ENCODE results near the gene YES1. TPM values are rescaled to one million over a fixed set of nuclear protein-coding genes. Genes with fewer than 3 reads are reported as not detected.
"Not testable (repeated sequence)": the region's sequence is repeated elsewhere in the genome, so short reads cannot be mapped to it uniquely, and the experiment has no call there.

YES1 gene
- total RNA-seq, 2 donors from 2014 or later, result 56.3 to 83.4 TPM

GRCh38 chr18:813172-814071 is 1.4 kb upstream of the YES1 start:
- H3K27ac ChIP-seq, result peak overlapping the region; percentile 90
- TF ChIP-seq, protein P1, sequence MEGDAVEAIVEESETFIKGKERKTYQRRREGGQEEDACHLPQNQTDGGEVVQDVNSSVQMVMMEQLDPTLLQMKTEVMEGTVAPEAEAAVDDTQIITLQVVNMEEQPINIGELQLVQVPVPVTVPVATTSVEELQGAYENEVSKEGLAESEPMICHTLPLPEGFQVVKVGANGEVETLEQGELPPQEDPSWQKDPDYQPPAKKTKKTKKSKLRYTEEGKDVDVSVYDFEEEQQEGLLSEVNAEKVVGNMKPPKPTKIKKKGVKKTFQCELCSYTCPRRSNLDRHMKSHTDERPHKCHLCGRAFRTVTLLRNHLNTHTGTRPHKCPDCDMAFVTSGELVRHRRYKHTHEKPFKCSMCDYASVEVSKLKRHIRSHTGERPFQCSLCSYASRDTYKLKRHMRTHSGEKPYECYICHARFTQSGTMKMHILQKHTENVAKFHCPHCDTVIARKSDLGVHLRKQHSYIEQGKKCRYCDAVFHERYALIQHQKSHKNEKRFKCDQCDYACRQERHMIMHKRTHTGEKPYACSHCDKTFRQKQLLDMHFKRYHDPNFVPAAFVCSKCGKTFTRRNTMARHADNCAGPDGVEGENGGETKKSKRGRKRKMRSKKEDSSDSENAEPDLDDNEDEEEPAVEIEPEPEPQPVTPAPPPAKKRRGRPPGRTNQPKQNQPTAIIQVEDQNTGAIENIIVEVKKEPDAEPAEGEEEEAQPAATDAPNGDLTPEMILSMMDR (IDR thresholded peaks at IDR 0.05), result no peak
- no peaks in the 10 kb centered on the region for H3K27me3 ChIP-seq
- no peaks in the 10 kb centered on the region for H3K36me3 ChIP-seq
- intact Hi-C loops (cut with DNase I), result no loop called here
- DNase-seq, result no peak
- H3K9ac ChIP-seq (ENCODE audit: low read depth in 2 of 2, low read length in 2 of 2), result peak overlapping the region; percentile 85 to 95
- peak overlapping the region; percentile 88 for H3K4me3 ChIP-seq
- no peaks in the 10 kb centered on the region for H3K9me3 ChIP-seq
- no peaks in the 10 kb centered on the region for H3K4me1 ChIP-seq

- TF ChIP-seq, protein P1 (IDR thresholded peaks at IDR 0.05), result no peak
- intact Hi-C loops (cut with DNase I), result no loop called here
- Histone ChIP-seq H3K4me1 (no peaks in the 10 kb centered on the region), H3K36me3 (no peaks in the 10 kb centered on the region), H3K9me3 (no peaks in the 10 kb centered on the region), H3K27me3 (no peaks in the 10 kb centered on the region), H3K27ac (peak overlapping the region; percentile 90), H3K4me3 (peak overlapping the region; percentile 88), H3K9ac (ENCODE audit: low read depth in 2 of 2, low read length in 2 of 2) (peak overlapping the region; percentile 85 to 95)
- peak; percentile 82 for DNase-seq
Observed at GRCh38 chr18:812376-813171, 532 bp upstream of the YES1 start.

GRCh38 chr18:811182-811891 is 705 bp downstream of the YES1 start:
- H3K27me3 ChIP-seq, result no peaks in the 10 kb centered on the region
- TF ChIP-seq, protein P1 (IDR thresholded peaks at IDR 0.05), result no peak
- DNase-seq, result peak; percentile 65
- H3K4me1 ChIP-seq, result no peaks in the 10 kb centered on the region
- no peaks in the 10 kb centered on the region for H3K36me3 ChIP-seq
- peak overlapping the region; percentile 90 for H3K27ac ChIP-seq
- intact Hi-C loops (cut with DNase I), result no loop called here
- no peaks in the 10 kb centered on the region for H3K9me3 ChIP-seq
- peak overlapping the region; percentile 88 for H3K4me3 ChIP-seq
- peak overlapping the region; percentile 95 to 96 for H3K9ac ChIP-seq (ENCODE audit: low read depth in 2 of 2, low read length in 2 of 2)

DNA sequence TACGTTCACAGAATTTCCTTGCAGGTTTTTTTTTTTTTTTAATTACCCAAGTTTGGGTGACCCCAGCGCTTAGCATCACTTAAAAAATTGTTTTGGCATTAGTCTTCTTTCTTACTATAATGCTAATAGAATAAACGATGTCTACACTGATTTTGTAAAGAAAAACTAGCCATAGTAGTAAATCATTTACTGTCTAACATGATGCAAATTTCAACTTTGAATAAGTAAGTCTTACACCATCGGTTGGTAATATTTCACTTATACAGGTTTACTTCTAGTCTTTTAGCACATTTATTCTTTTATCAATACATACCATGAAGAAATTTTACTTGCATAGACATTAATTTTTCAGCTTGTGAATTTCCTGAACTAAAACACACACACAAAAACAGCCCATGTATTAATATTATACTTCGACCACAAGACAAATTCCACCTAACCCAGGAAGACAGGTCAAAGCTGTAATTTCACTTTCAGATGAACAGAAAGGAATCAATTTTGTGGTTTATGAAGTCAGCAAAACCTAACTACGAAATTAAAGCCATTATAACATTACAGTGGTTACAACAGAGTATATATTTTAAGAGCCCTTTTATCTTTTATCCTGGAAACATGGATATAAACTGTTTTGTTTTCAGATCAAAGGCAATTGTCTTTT is 1.9 kb downstream of the YES1 start:
- H3K4me3 ChIP-seq, result no peak overlapping the region
- H3K27me3 ChIP-seq, result no peaks in the 10 kb centered on the region
- H3K9me3 ChIP-seq, result no peaks in the 10 kb centered on the region
- no peak overlapping the region for H3K9ac ChIP-seq (ENCODE audit: low read depth in 2 of 2, low read length in 2 of 2)
- DNase-seq, result no peak
- no peaks in the 10 kb centered on the region for H3K36me3 ChIP-seq
- no peak overlapping the region for H3K27ac ChIP-seq
- H3K4me1 ChIP-seq, result peaks cover 7% of the 10 kb centered on the region
- TF ChIP-seq, protein P1 (IDR thresholded peaks at IDR 0.05), result no peak
- intact Hi-C loops (cut with DNase I), result no loop called here

GRCh38 chr18:809228-809627 is 2.8 kb downstream of the YES1 start:
- peaks cover 12% of the 10 kb centered on the region for H3K4me1 ChIP-seq
- H3K27me3 ChIP-seq; H3K9ac ChIP-seq (ENCODE audit: low read depth in 2 of 2, low read length in 2 of 2); H3K4me3 ChIP-seq; DNase-seq; H3K9me3 ChIP-seq; H3K27ac ChIP-seq; H3K36me3 ChIP-seq; intact Hi-C loops (cut with DNase I): not testable (repeated sequence)

All from colonic mucosa (tissue), 4 donors.